ENCODE results near the gene E2F7.
"Not testable (repeated sequence)": the region's sequence is repeated elsewhere in the genome, so short reads cannot be mapped to it uniquely, and the experiment has no call there.

The E2F7 gene

GRCh38 chr12:77065361-77066204 is at the start of gene E2F7:
Gene E2F7 (minus strand): TSS chr12:77065569. CDS start chr12:77064635, 934 bp downstream.
- no peak for FAIRE-seq

GRCh38 chr12:77113971-77114370 is 48.6 kb upstream of the E2F7 start:
- FAIRE-seq, result no peak

GRCh38 chr12:77108707-77109106 is 43.3 kb upstream of the E2F7 start:
- FAIRE-seq, result no peak

- FAIRE-seq, result no peak
These were observed 41.8 kb upstream of the E2F7 start for GRCh38 chr12:77107121-77107520.

GRCh38 chr12:77104792-77105191 is 39.4 kb upstream of the E2F7 start:
- no peak for FAIRE-seq

GRCh38 chr12:77104286-77104685 is 38.9 kb upstream of the E2F7 start:
- FAIRE-seq, result no peak

- no peak for FAIRE-seq
These were observed 37.3 kb upstream of the E2F7 start for GRCh38 chr12:77102691-77103090.

- FAIRE-seq, result no peak
These were observed 36.8 kb upstream of the E2F7 start for GRCh38 chr12:77102123-77102522.

- FAIRE-seq, result no peak
These were observed 34.4 kb upstream of the E2F7 start for GRCh38 chr12:77099799-77100198.

GRCh38 chr12:77097846-77098245 is 32.5 kb upstream of the E2F7 start:
- no peak for FAIRE-seq

GRCh38 chr12:77092227-77092626 is 26.9 kb upstream of the E2F7 start:
- not testable (repeated sequence) for FAIRE-seq

- no peak for FAIRE-seq
These were observed 24.4 kb upstream of the E2F7 start for GRCh38 chr12:77089686-77090220.

GRCh38 chr12:77087427-77087826 is 22.1 kb upstream of the E2F7 start:
- FAIRE-seq, result no peak

- FAIRE-seq, result no peak
These were observed 16.7 kb upstream of the E2F7 start for GRCh38 chr12:77082021-77082420.

GRCh38 chr12:77079631-77080030 is 14.3 kb upstream of the E2F7 start:
- no peak for FAIRE-seq

- no peak for FAIRE-seq
These were observed 12.9 kb upstream of the E2F7 start for GRCh38 chr12:77078231-77078630.

GRCh38 chr12:77076886-77077285 is 11.5 kb upstream of the E2F7 start:
- FAIRE-seq, result no peak

GRCh38 chr12:77073894-77074293 is 8.5 kb upstream of the E2F7 start:
- not testable (repeated sequence) for FAIRE-seq

- peak; percentile 17 for FAIRE-seq
These were observed 7.6 kb upstream of the E2F7 start for GRCh38 chr12:77072833-77073495.

GRCh38 chr12:77070800-77071449 is 5.6 kb upstream of the E2F7 start:
- FAIRE-seq, result no peak

GRCh38 chr12:77070382-77070781 is 5.0 kb upstream of the E2F7 start:
- FAIRE-seq, result no peak

GRCh38 chr12:77064896-77065360 is 441 bp downstream of the E2F7 start:
- FAIRE-seq, result no peak

GRCh38 chr12:77062846-77063461 is 2.4 kb downstream of the E2F7 start:
- no peak for FAIRE-seq
